Gastroesophageal sphincter (tissue), 3 donors: Measurements from ENCODE around the gene CAPZB.

Experiments used
- CTCF ChIP-seq, 4 experiments: fragments of 200-600 bp in 2 of 4; fragments of 450-650 bp in 2 of 4; sonication (generic) in 1 of 4; IDR thresholded peaks; one replicate each; pipeline ENCODE4 v1.5.1; 2017 to 2019; ENCODE audit warnings: antibody characterized with exemption in 4 of 4, mild to moderate bottlenecking in 2 of 4, moderate library complexity in 2 of 4
- POLR2AphosphoS5 ChIP-seq: sonication (generic); formaldehyde crosslinking; IDR thresholded peaks from one replicate; pipeline ENCODE4 v1.6.1; 2017; ENCODE audit warnings: antibody characterized with exemption

- TF ChIP-seq CTCF (IDR thresholded peaks at IDR 0.05), result no peak
- no peak for TF ChIP-seq POLR2AphosphoS5
These were observed 39.5 kb upstream of the CAPZB start for GRCh38 chr1:19524791-19525190.
